GM18951 (cell line): ENCODE results near the gene AMBRA1.

ENCODE experiments used
- POLR2A ChIP-seq: IDR thresholded peaks from 4 replicates; pipeline ENCODE4 v1.6.1; 2011; ENCODE audit warnings: mild to moderate bottlenecking; ENCODE audit not compliant: insufficient read length, insufficient read depth; ENCODE audit errors: extremely low read depth
- in situ Hi-C: fragments of 300-500 bp; cut with MboI; formaldehyde crosslinking; loops from one replicate; pipeline ENCODE4 v1.12.0; 2022; ENCODE audit warnings: low sequenced_read_pairs, mixed read lengths, inconsistent platforms; ENCODE audit not compliant: unreplicated experiment

Gene AMBRA1

GRCh38 chr11:46437122-46437689 is 156.6 kb downstream of the AMBRA1 start:
- no peak for TF ChIP-seq POLR2A
- in situ Hi-C loops, result loop anchor here (10.0 kb wide), 1 partner anchor 278 kb away; the partner anchor contains the start of gene F2

GRCh38 chr11:46436113-46436512 is 157.7 kb downstream of the AMBRA1 start:
- in situ Hi-C loops, result loop anchor here (10.0 kb wide), 1 partner anchor 279 kb away; the partner anchor contains the start of gene F2
- no peak for TF ChIP-seq POLR2A

- in situ Hi-C loops, result loop anchor here (10.0 kb wide), 1 partner anchor 279 kb away; the partner anchor contains the start of gene F2
- no peak for TF ChIP-seq POLR2A
Observed at GRCh38 chr11:46435679-46436078, 158.1 kb downstream of the AMBRA1 start.

DNA sequence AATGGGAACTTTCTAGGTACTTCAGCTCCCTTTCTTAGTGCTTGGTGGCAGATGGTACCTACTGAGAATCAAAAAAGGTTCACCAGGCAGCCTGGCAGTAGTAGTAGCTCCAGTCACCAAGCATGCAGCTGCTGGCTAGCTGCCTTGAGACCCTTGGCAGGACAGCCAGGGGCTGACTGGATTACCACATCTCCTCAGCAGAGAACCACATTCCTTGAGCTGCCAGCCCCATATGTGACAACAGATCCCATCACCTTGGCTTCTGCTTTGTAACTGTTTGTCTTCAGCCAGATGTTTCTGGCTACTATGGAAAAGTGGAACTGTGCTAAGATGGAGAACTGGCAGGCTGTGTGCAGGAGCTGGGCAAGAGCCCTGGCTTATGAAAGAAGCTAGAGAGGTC is 162.6 kb downstream of the AMBRA1 start:
- in situ Hi-C loops, result loop anchor here (10.0 kb wide), 1 partner anchor 284 kb away; the partner anchor contains the start of gene F2
- TF ChIP-seq POLR2A, result no peak

DNA sequence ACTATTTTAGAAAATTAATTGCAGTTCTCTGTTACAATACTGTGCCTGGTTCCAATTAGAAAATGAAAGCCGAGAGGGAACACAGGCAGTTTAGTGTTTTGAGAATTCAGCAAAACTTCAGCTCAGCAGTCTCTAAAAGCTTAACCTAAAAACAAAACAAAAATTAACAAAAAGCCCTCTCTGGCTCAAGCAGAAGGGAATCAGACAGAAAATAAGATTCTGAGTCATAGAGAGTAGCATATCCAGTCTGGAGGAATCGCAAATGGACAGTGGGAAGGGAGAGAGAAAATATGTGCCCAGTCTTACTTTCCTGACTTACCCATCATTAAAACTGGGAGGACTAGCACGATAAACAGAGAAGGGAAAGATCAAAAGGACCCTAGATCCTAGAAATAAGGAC is 164.1 kb downstream of the AMBRA1 start:
- no peak for TF ChIP-seq POLR2A
- in situ Hi-C loops, result loop anchor here (10.0 kb wide), 1 partner anchor 285 kb away; the partner anchor contains the start of gene F2

DNA sequence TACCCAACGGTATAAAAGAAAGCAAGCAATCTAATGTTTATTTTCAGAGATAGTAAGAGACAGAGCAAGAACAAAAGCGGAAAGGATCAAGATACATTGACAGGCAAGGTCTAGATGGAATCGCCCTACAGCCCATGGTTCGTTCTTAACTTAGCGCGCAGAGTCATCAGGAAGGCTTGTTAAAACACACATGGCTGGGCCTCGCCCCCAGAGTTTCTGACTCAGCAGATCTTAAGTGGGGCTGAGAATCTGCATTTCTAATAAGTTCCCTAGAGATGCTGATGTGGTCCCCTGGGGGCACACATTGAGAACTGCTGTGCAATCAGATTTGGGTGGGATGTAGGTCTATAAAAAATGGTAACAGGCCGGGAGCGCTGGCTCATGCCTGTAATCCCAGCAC is 166.5 kb downstream of the AMBRA1 start:
- no peak for TF ChIP-seq POLR2A

DNA sequence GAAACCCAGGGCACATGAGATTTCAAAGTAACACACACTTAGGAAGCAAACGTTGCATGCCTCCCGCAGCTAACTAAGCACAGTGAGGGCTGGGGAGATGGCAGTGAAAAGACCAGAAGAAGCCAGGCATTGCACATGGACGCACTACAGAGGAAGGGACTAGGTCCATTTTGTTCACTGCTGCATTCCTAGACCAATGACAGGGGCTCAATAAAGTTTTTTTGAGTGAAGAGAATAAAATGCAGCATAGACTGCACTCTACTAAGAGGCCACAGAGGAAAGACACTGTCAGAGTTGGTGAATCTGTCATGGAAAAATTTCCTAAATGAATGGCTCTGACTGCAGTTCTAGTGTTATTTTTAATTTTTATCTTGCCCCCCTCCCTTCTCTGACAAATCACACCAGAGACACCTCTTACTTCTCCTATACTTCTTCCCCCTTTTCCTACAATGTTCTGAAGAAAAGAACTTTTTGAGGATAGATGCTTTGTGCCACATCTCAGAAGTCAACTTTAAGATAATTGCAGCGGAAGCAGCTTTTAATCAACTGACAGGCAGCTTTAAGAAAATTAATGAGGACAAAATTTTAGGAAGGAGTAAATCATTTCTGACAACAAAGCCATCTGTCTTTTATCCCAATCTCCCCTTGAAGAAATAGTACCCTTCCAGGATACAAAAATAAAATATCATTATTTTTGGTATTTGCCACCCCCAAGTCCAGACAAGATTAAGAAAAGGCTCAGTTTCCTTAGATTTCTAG is 167.4 kb downstream of the AMBRA1 start:
- TF ChIP-seq POLR2A, result no peak
- in situ Hi-C loops, result no loop called here

More for the DNA sequence above, 166.5 kb downstream of the AMBRA1 start:
- in situ Hi-C loops, result no loop called here

DNA sequence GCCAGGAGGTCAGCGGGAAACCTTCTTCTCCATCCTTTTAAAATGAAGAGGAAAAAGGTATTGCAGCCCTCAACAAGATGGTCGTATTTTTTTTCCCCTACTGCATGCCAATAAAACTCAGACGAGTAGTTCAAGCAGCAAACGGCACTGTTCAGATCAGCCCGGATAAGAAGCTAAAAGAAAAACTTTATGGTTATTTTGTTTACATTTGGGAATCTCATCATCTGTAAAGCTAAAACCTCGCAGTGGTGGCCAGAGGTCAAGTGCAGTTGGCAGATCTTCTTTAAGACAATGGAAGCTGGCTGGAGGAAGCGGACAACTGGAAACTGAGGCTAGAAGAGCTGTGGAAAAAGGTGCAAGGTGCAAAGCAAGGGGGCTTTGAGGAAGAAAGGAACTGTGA is 171.2 kb downstream of the AMBRA1 start:
- no peak for TF ChIP-seq POLR2A
- in situ Hi-C loops, result no loop called here

- TF ChIP-seq POLR2A, result no peak
- in situ Hi-C loops, result no loop called here
Observed at GRCh38 chr11:46421257-46421880, 172.5 kb downstream of the AMBRA1 start.

GRCh38 chr11:46420513-46420912 is 173.3 kb downstream of the AMBRA1 start:
- no peak for TF ChIP-seq POLR2A

DNA sequence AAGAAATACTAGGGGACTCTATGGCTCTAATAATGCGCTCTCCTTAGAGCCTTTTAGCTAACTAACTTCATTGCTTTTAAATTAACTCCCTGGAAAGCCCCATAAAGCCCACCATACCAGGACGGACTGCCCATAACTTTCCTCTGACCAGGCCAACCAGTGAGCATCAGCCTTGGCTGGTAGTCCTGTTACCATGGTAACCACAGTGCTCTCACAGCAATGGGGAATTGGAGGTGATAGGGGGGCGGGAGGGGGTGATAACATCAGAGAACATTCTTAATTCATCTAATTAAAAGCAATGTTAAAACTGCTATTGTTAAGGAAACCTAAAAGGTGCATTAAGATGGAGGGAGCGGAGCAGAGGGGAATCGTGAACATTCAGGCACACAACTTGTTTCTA is 175.1 kb downstream of the AMBRA1 start:
- TF ChIP-seq POLR2A, result no peak
- in situ Hi-C loops, result no loop called here

More at GRCh38 chr11:46420513-46420912, 173.3 kb downstream of the AMBRA1 start:
- in situ Hi-C loops, result no loop called here

- TF ChIP-seq POLR2A, result no peak
- in situ Hi-C loops, result no loop called here
Observed at GRCh38 chr11:46417711-46418110, 176.1 kb downstream of the AMBRA1 start.

GRCh38 chr11:46414879-46415278 is 178.9 kb downstream of the AMBRA1 start:
- TF ChIP-seq POLR2A, result no peak
- in situ Hi-C loops, result no loop called here

GRCh38 chr11:46414466-46414796 is 179.4 kb downstream of the AMBRA1 start:
- no peak for TF ChIP-seq POLR2A
- in situ Hi-C loops, result no loop called here
